ENCODE measurements around the gene SLC17A6.

- TF ChIP-seq CTCF (IDR thresholded peaks at IDR 0.05 in 8 of 11, conservative IDR thresholded peaks at IDR 0.05 in 3 of 11) (no peak), POLR2A (IDR thresholded peaks at IDR 0.05) (no peak), POLR2AphosphoS5 (IDR thresholded peaks at IDR 0.05) (no peak)
These were observed 33.0 kb downstream of the SLC17A6 start for GRCh38 chr11:22371160-22371559.
